ENCODE measurements around the gene ECHS1.

- TF ChIP-seq CTCF (IDR thresholded peaks at IDR 0.05) (no peak), POLR2A (IDR thresholded peaks at IDR 0.05) (no peak)
Observed at GRCh38 chr10:133362846-133363245, 10.3 kb downstream of the ECHS1 start.

Data from right lobe of liver (tissue), 4 donors.